Thyroid gland (tissue), 4 donors: ENCODE data around the gene TMEM82. TPM values are rescaled to one million over a fixed set of nuclear protein-coding genes. Genes with fewer than 3 reads are reported as not detected.

Experiments used
- DNase-seq, 2 donors: peaks; one replicate each; pipeline ENCODE4 v3.0.0-alpha.2; 2019
- H3K27ac ChIP-seq, 3 donors: fragments of 200-600 bp; sonication (generic); 1 replicate in 2 of 3; 2 replicates in 1 of 3; pipeline ENCODE4 v1.5.1; 2016 to 2019; ENCODE audit warnings: mild to moderate bottlenecking in 1 of 3, moderate library complexity in 1 of 3
- H3K27me3 ChIP-seq: fragments of 200-600 bp; sonication (generic); one replicate; pipeline ENCODE4 v1.5.1; 2019
- H3K36me3 ChIP-seq, 2 donors: fragments of 200-600 bp; sonication (generic); one replicate each; pipeline ENCODE4 v1.5.1; 2016 to 2019
- H3K4me1 ChIP-seq, 2 donors: fragments of 200-600 bp; sonication (generic); one replicate each; pipeline ENCODE4 v1.5.1; 2017 to 2019
- H3K4me3 ChIP-seq, 3 donors: fragments of 200-600 bp; sonication (generic); replicated peaks in 1 of 3; 1 replicate in 2 of 3; 2 replicates in 1 of 3; pipeline ENCODE4 v1.5.1; 2016; ENCODE audit warnings: mild to moderate bottlenecking in 1 of 3
- H3K9me3 ChIP-seq: fragments of 200-600 bp; sonication (generic); one replicate; pipeline ENCODE4 v1.5.1; 2017
- POLR2A ChIP-seq, 2 donors: fragments of 450-650 bp; IDR thresholded peaks; one replicate each; pipeline ENCODE4 v1.6.1; 2017; ENCODE audit warnings: antibody characterized with exemption in 2 of 2, mild to moderate bottlenecking in 2 of 2, moderate library complexity in 1 of 2
- WGBS, 2 donors: methylation state at CpG; one replicate each; pipeline ENCODE4 v1.1.5; 2017; 5-methylcytosine and 5-hydroxymethylcytosine counted together
- intact Hi-C: fragments of 100-400 bp; cut with DNase I; formaldehyde crosslinking; loops from one replicate; pipeline ENCODE4 v1.15.1; 2023
- total RNA-seq, 4 donors: library from RNA; depleted of rRNA; stranded (reverse); fragments of >200 nt; gene quantifications; one replicate each; pipeline ENCODE4 v1.2.3, GENCODE V29; 2016
- TF ChIP-seq, protein P1 (sequence below), 6 experiments: fragments of 200-600 bp in 3 of 6; fragments of 450-650 bp in 3 of 6; sonication (generic) in 3 of 6; IDR thresholded peaks; one replicate each; pipeline ENCODE4 v1.5.1; 2016 to 2019; ENCODE audit warnings: antibody characterized with exemption in 6 of 6, mild to moderate bottlenecking in 2 of 6, inconsistent platforms in 1 of 6, moderate library complexity in 1 of 6

Gene TMEM82
- total RNA-seq, 4 donors from 2014 or later = not detected

DNA sequence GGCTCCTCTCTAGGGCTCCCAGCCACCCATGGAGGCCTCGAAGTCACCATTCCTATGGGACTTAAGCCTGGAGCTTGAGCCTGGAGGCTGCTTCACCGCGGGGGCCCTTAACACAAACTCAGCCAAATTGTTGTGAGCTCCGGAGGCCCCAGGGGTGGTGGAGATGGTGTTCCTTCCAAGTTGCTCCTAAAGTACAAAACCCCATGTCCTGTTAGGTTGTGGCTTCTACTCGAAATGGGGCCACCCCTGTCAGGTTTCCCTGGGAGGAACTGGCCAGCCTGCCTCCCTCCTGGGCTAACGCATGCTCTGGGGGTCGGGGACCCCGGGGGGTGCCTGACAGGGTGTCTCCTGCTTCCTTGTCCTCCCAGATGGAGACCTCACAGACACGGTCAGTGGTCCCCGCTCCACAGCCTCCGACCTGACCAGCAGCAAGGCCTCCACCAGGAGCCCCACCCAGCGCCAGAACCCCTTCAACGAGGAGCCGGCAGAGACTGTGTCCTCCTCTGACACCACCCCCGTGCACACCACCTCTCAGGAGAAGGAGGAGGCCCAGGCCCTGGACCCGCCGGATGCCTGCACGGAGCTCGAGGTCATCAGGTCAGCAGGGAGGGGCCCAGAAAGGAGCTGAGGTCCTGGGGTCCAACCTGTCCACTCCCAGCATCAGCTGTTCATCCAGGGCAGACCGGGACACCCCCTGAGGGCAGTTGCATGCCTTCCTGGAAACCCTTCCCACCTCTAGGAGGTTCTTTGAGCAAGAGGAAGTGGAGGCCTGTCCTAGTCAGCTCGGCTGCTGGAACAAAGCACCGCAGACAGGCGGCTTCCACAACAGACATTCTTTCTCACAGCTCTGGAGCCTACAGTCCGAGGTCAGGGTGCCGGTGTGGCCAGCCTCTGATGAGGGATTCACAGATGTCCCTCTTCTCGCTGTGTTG, 17.1 kb upstream of the TMEM82 start:
- peaks cover 52 to 65% of the 10 kb centered on the region in 2 donors for H3K36me3 ChIP-seq
- TF ChIP-seq, protein P1, sequence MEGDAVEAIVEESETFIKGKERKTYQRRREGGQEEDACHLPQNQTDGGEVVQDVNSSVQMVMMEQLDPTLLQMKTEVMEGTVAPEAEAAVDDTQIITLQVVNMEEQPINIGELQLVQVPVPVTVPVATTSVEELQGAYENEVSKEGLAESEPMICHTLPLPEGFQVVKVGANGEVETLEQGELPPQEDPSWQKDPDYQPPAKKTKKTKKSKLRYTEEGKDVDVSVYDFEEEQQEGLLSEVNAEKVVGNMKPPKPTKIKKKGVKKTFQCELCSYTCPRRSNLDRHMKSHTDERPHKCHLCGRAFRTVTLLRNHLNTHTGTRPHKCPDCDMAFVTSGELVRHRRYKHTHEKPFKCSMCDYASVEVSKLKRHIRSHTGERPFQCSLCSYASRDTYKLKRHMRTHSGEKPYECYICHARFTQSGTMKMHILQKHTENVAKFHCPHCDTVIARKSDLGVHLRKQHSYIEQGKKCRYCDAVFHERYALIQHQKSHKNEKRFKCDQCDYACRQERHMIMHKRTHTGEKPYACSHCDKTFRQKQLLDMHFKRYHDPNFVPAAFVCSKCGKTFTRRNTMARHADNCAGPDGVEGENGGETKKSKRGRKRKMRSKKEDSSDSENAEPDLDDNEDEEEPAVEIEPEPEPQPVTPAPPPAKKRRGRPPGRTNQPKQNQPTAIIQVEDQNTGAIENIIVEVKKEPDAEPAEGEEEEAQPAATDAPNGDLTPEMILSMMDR (IDR thresholded peaks at IDR 0.05) = no peak
- no peak for TF ChIP-seq POLR2A (IDR thresholded peaks at IDR 0.05)
- no peaks in the 10 kb centered on the region for H3K27me3 ChIP-seq
- no peaks in the 10 kb centered on the region for H3K9me3 ChIP-seq
- no peaks in the 10 kb centered on the region for H3K4me1 ChIP-seq
- DNase-seq = no peak
- intact Hi-C loops = no loop called here
- 85 to 87% methylated on average over 15 to 23 of the region's 26 CpGs for WGBS, 2 donors
- no peak overlapping the region for H3K4me3 ChIP-seq
- H3K27ac ChIP-seq = no peak overlapping the region

DNA sequence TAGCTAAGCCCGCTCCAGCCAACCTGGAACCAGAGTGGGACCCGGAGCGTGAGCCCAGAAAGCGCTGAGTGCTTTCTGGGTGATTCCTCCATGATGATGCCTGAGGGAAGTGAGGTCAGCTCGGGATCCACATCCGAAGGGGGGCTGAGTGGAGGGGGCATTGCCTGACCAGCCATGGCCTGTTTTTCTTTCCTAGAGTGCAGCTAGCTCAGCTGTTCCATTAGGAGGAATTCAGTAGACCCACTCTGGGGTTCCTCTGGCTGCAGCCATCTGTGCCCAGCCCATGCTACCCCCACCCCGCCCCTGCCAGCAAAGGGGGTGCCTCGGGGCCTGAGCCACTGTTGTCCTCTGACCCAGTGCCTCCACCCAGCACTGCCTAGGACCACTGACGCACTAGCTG, 15.8 kb upstream of the TMEM82 start:
- Histone ChIP-seq H3K27ac (no peak overlapping the region), H3K27me3 (no peaks in the 10 kb centered on the region), H3K9me3 (no peaks in the 10 kb centered on the region), H3K36me3 (peaks cover 53 to 69% of the 10 kb centered on the region in 2 donors), H3K4me3 (no peak overlapping the region), H3K4me1 (no peaks in the 10 kb centered on the region)
- DNase-seq = no peak
- TF ChIP-seq, protein P1 (IDR thresholded peaks at IDR 0.05) = no peak
- no peak for TF ChIP-seq POLR2A (IDR thresholded peaks at IDR 0.05)
- intact Hi-C loops = no loop called here
- WGBS, 2 donors = 87 to 93% methylated on average over 3 to 4 of the region's 9 CpGs

DNA sequence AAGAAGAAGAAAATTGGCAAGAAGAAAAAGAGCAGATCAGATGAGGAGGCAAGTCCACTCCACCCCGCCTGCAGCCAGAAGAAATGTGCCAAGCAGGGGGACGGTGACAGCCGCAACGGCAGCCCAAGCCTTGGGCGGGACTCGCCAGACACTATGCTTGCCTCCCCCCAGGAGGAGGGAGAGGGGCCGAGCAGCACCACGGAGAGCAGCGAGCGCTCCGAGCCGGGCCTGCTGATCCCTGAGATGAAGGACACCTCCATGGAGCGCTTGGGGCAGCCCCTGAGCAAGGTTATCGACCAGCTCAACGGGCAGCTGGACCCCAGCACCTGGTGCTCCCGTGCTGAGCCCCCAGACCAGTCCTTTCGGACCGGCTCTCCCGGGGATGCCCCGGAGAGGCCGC, 15.3 kb upstream of the TMEM82 start:
- Histone ChIP-seq H3K27me3 (no peaks in the 10 kb centered on the region), H3K27ac (no peak overlapping the region), H3K4me1 (peaks cover 3 to 5% of the 10 kb centered on the region in 2 donors), H3K9me3 (no peaks in the 10 kb centered on the region), H3K4me3 (no peak overlapping the region), H3K36me3 (peaks cover 53 to 70% of the 10 kb centered on the region in 2 donors)
- TF ChIP-seq, protein P1 (IDR thresholded peaks at IDR 0.05) = no peak
- TF ChIP-seq POLR2A (IDR thresholded peaks at IDR 0.05) = no peak
- intact Hi-C loops = no loop called here
- DNase-seq = no peak
- WGBS, 2 donors = 86 to 93% methylated on average over 21 of the region's 21 CpGs

DNA sequence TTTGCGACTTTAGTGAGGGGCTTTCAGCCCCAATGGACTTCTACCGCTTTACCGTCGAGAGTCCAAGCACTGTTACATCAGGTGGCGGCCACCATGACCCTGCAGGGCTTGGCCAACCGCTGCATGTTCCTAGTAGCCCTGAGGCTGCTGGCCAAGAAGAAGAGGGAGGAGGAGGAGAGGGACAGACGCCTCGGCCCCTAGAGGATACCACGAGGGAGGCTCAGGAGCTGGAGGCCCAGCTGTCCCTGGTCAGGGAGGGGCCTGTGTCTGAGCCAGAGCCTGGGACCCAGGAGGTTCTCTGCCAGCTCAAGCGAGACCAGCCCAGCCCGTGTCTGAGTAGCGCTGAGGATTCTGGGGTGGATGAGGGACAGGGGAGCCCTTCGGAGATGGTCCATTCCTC, 14.9 kb upstream of the TMEM82 start:
- peaks cover 56 to 71% of the 10 kb centered on the region in 2 donors for H3K36me3 ChIP-seq

More for the DNA sequence above, 14.9 kb upstream of the TMEM82 start:
- DNase-seq = no peak
- TF ChIP-seq, protein P1 (IDR thresholded peaks at IDR 0.05) = no peak
- TF ChIP-seq POLR2A (IDR thresholded peaks at IDR 0.05) = no peak
- Histone ChIP-seq H3K27ac (no peak overlapping the region), H3K9me3 (no peaks in the 10 kb centered on the region), H3K4me1 (peaks cover 7 to 9% of the 10 kb centered on the region in 2 donors), H3K27me3 (no peaks in the 10 kb centered on the region), H3K4me3 (no peak overlapping the region)
- WGBS, 2 donors = 86 to 90% methylated on average over 13 of the region's 13 CpGs
- intact Hi-C loops = no loop called here
